HG03025 (cell line): ENCODE results near the gene ME3.

Source experiments
- ATAC-seq: cut with Tn5 transposase; IDR thresholded peaks from one replicate; pipeline ENCODE4 v1.9.1; 2021; ENCODE audit warnings: mild to moderate bottlenecking, moderate library complexity; ENCODE audit not compliant: unreplicated experiment, low FRiP score

The ME3 gene

GRCh38 chr11:86672007-86672621 is at the start of gene ME3:
TSS of gene ME3 (minus strand) at chr11:86672616.
- no peak for ATAC-seq

GRCh38 chr11:86722006-86722405 is 49.6 kb upstream of the ME3 start:
- ATAC-seq: no peak

GRCh38 chr11:86720546-86720945 is 48.1 kb upstream of the ME3 start:
- ATAC-seq: no peak

GRCh38 chr11:86719781-86720463 is 47.5 kb upstream of the ME3 start:
- no peak for ATAC-seq

GRCh38 chr11:86718999-86719398 is 46.6 kb upstream of the ME3 start:
- no peak for ATAC-seq

- ATAC-seq: no peak
These were observed 46.1 kb upstream of the ME3 start for GRCh38 chr11:86718521-86718920.

- ATAC-seq: no peak
These were observed 45.5 kb upstream of the ME3 start for GRCh38 chr11:86717817-86718501.

GRCh38 chr11:86715611-86716010 is 43.2 kb upstream of the ME3 start:
- ATAC-seq: no peak

GRCh38 chr11:86713552-86713951 is 41.1 kb upstream of the ME3 start:
- ATAC-seq: no peak

- ATAC-seq: no peak
These were observed 38.5 kb upstream of the ME3 start for GRCh38 chr11:86710936-86711335.

GRCh38 chr11:86708669-86709068 is 36.3 kb upstream of the ME3 start:
- no peak for ATAC-seq

GRCh38 chr11:86706338-86707131 is 34.1 kb upstream of the ME3 start:
- ATAC-seq: no peak

- ATAC-seq: no peak
These were observed 32.3 kb upstream of the ME3 start for GRCh38 chr11:86704710-86705109.

- no peak for ATAC-seq
These were observed 31.6 kb upstream of the ME3 start for GRCh38 chr11:86703987-86704386.

GRCh38 chr11:86702220-86702983 is 30.0 kb upstream of the ME3 start:
- ATAC-seq: no peak

GRCh38 chr11:86699040-86699791 is 26.8 kb upstream of the ME3 start:
- no peak for ATAC-seq

GRCh38 chr11:86698639-86699038 is 26.2 kb upstream of the ME3 start:
- ATAC-seq: no peak

GRCh38 chr11:86696451-86696850 is 24.0 kb upstream of the ME3 start:
- no peak for ATAC-seq

- ATAC-seq: no peak
These were observed 23.6 kb upstream of the ME3 start for GRCh38 chr11:86696004-86696403.

GRCh38 chr11:86695373-86695772 is 23.0 kb upstream of the ME3 start:
- ATAC-seq: no peak
